GM12878 (cell line): ENCODE measurements around the gene TRIM56. TPM values are rescaled to one million over a fixed set of nuclear protein-coding genes. Genes with fewer than 3 reads are reported as not detected.

ENCODE experiments used
- ATAC-seq: fragments of 200-7000 bp; cut with Tn5 transposase; 3 replicates; pipeline ENCODE4 v1.9.1; 2020; ENCODE audit warnings: mild to moderate bottlenecking, moderate library complexity
- BruUV-seq: library from RNA; stranded (reverse); fragments of 400-500 nt; replicated peaks from 2 replicates; lab custom pipeline; 2021; lab: Mats Ljungman, UMichigan
- CTCF ChIA-PET: fragments of 300-600 bp; sonication (Branson Sonifier 250); formaldehyde crosslinking; extraction: SDS; loops from one replicate; lab custom pipeline; 2021; ENCODE audit warnings: inconsistent platforms; lab: Yijun Ruan, JAX
- POLR2A ChIA-PET: fragments of 350-600 bp; formaldehyde crosslinking; extraction: SDS; loops from one replicate; lab custom pipeline; 2021; ENCODE audit warnings: inconsistent platforms; lab: Charles Lee
- RAD21 ChIA-PET: fragments of 300-600 bp; sonication (Branson Sonifier 250); formaldehyde crosslinking; loops from one replicate; lab custom pipeline; 2023; ENCODE audit warnings: antibody characterized with exemption; ENCODE audit not compliant: unreplicated experiment; lab: Charles Lee
- SMC1A ChIA-PET: fragments of 300-600 bp; sonication (Branson Sonifier 250); formaldehyde crosslinking; loops from one replicate; lab custom pipeline; 2023; ENCODE audit not compliant: unreplicated experiment, uncharacterized antibody; lab: Charles Lee
- DNase-seq: peaks from one replicate; pipeline ENCODE4 v3.0.0-alpha.2; 2011; ENCODE audit warnings: low read depth, low spot score
- FAIRE-seq: peaks from 3 replicates; lab custom pipeline; 2011; peaks lifted over from hg19 to GRCh38; lab: Jason Lieb, UNC
- H2AFZ ChIP-seq: 2 replicates; pipeline ENCODE4 v1.6.0; 2011; ENCODE audit warnings: low read depth, low read length, control low read depth; ENCODE audit not compliant: control insufficient read depth
- H3K27ac ChIP-seq: 2 replicates; pipeline ENCODE4 v1.5.1; 2011; ENCODE audit warnings: control low read depth; ENCODE audit not compliant: control insufficient read depth, insufficient read depth
- H3K27me3 ChIP-seq, 2 experiments: replicated peaks in 1 of 2; 2 replicates each; pipeline versions ENCODE4 v1.6.0 to v1.6.1; 2011; ENCODE audit warnings: low read length in 1 of 2; ENCODE audit not compliant: control insufficient read depth in 2 of 2, insufficient read depth in 2 of 2
- H3K36me3 ChIP-seq, 2 experiments: 2 replicates each; pipeline ENCODE4 v1.5.1; 2011; ENCODE audit warnings: low read length in 1 of 2; ENCODE audit not compliant: control insufficient read depth in 2 of 2, insufficient read depth in 2 of 2
- H3K4me1 ChIP-seq: 2 replicates; pipeline ENCODE4 v1.6.1; 2011; ENCODE audit warnings: mild to moderate bottlenecking, low read length, moderate library complexity, mixed read lengths; ENCODE audit not compliant: control insufficient read depth, insufficient read depth
- H3K4me2 ChIP-seq: 2 replicates; pipeline ENCODE4 v1.6.0; 2011; ENCODE audit warnings: control low read depth; ENCODE audit not compliant: control insufficient read depth, insufficient read depth
- H3K4me3 ChIP-seq: fragments of 200-600 bp; sonication (generic); 2 replicates; pipeline ENCODE4 v1.5.1; 2016
- H3K79me2 ChIP-seq: 2 replicates; pipeline ENCODE4 v1.6.0; 2011; ENCODE audit warnings: low read length; ENCODE audit not compliant: control insufficient read depth, insufficient read depth
- H3K9ac ChIP-seq: 2 replicates; pipeline ENCODE4 v1.8.0; 2011; ENCODE audit warnings: low read length, control low read depth, mixed read lengths; ENCODE audit not compliant: control insufficient read depth, insufficient read depth
- H3K9me3 ChIP-seq: replicated peaks from 3 replicates; pipeline ENCODE4 v1.5.1; 2011; ENCODE audit warnings: mild to moderate bottlenecking, low read length; ENCODE audit not compliant: control insufficient read depth, insufficient read depth
- H4K20me1 ChIP-seq: 2 replicates; pipeline ENCODE4 v1.6.0; 2011; ENCODE audit not compliant: control insufficient read depth, insufficient read depth
- GABPA ChIP-seq: IDR thresholded peaks from 2 replicates; pipeline ENCODE4 v1.6.1; 2014; ENCODE audit warnings: antibody characterized with exemption, low read depth, mild to moderate bottlenecking, inconsistent platforms
- JUND ChIP-seq: IDR thresholded peaks from 2 replicates; pipeline ENCODE4 v1.6.1; 2012; ENCODE audit warnings: low read depth, mild to moderate bottlenecking, low read length, improper control_type of control experiment, moderate library complexity
- KAT2A ChIP-seq: conservative IDR thresholded peaks from 2 replicates; pipeline ENCODE4 v1.6.1; 2011; ENCODE audit warnings: low read depth, low read length; ENCODE audit not compliant: control insufficient read depth
- LARP7 ChIP-seq: fragments of 450-650 bp; IDR thresholded peaks from 2 replicates; pipeline ENCODE4 v1.6.1; 2017; ENCODE audit warnings: mild to moderate bottlenecking
- MYC ChIP-seq: IDR thresholded peaks from 2 replicates; pipeline ENCODE4 v1.6.1; 2011; ENCODE audit warnings: mild to moderate bottlenecking, low read length, moderate library complexity, inconsistent platforms; ENCODE audit not compliant: insufficient read depth, insufficient replicate concordance, insufficient read length, severe bottlenecking
- NBN ChIP-seq: fragments of 450-650 bp; IDR thresholded peaks from 2 replicates; pipeline ENCODE4 v1.6.1; 2016
- REST ChIP-seq: IDR thresholded peaks from 2 replicates; pipeline ENCODE4 v1.6.1; 2012; ENCODE audit warnings: mild to moderate bottlenecking, low read depth, low read length
- SMAD1 ChIP-seq: fragments of 450-650 bp; IDR thresholded peaks from 2 replicates; pipeline ENCODE4 v1.6.1; 2018; ENCODE audit warnings: mild to moderate bottlenecking, low read depth; ENCODE audit not compliant: partially characterized antibody
- SREBF2 ChIP-seq: IDR thresholded peaks from 2 replicates; pipeline ENCODE4 v1.6.1; 2012; ENCODE audit warnings: mild to moderate bottlenecking, low read length
- YY1 ChIP-seq: IDR thresholded peaks from 2 replicates; pipeline ENCODE4 v1.6.1; 2011; ENCODE audit warnings: low read depth, mild to moderate bottlenecking, low read length
- ZNF207 ChIP-seq: fragments of 450-650 bp; IDR thresholded peaks from 2 replicates; pipeline ENCODE4 v1.6.1; 2014; ENCODE audit warnings: antibody characterized with exemption, mild to moderate bottlenecking, borderline replicate concordance
- ZNF217 ChIP-seq: fragments of 450-650 bp; IDR thresholded peaks from 2 replicates; pipeline ENCODE4 v1.6.1; 2017; ENCODE audit warnings: antibody characterized with exemption, mild to moderate bottlenecking
- WGBS: methylation state at CpG from one replicate; pipeline ENCODE4 v1.1.6; 2016; ENCODE audit warnings: low lambda C conversion rate; ENCODE audit not compliant: insufficient replicate concordance, insufficient coverage; ENCODE audit errors: missing lambda C conversion rate; 5-methylcytosine and 5-hydroxymethylcytosine counted together
- in situ Hi-C: fragments of 300-500 bp; cut with MboI; formaldehyde crosslinking; loops from 9 replicates; pipeline ENCODE4 v1.14.3; 2018; ENCODE audit warnings: mixed read lengths
- intact Hi-C: fragments of 100-400 bp; cut with micrococcal nuclease; formaldehyde crosslinking; loops from one replicate; pipeline ENCODE4 v1.14.2; 2022; ENCODE audit not compliant: unreplicated experiment
- polyA plus RNA-seq, 11 experiments: library from polyadenylated mRNA; depleted of rRNA in 4 of 11; unstranded in 6 of 11; stranded (reverse) in 5 of 11; fragments of >200 nt; fragmentation: Nextera tagmentation in 4 of 11; fragmentation: Illumina TruSeq in 1 of 11; extraction: Ambion mirVana in 4 of 11; extraction: Trizol in 1 of 11; gene quantifications; 1 replicate in 1 of 11; 2 replicates in 10 of 11; pipeline versions ENCODE4 v1.2.1 to v1.2.3, GENCODE V29; 2011 to 2016; ENCODE audit warnings: inconsistent platforms in 2 of 11, missing spikeins in 2 of 11, low read depth in 1 of 11
- total RNA-seq, 4 experiments: library from RNA; depleted of rRNA in 3 of 4; stranded (reverse); fragments of >200 nt in 3 of 4; fragmentation: Illumina TruSeq in 1 of 4; extraction: Trizol in 1 of 4; gene quantifications; 2 replicates each; pipeline versions ENCODE4 v1.2.1 to v1.2.3, GENCODE V29; 2013 to 2021
- TF ChIP-seq, protein P1 (sequence below): fragments of 450-650 bp; IDR thresholded peaks from 2 replicates; pipeline ENCODE4 v1.6.1; 2017; ENCODE audit warnings: low read depth, mild to moderate bottlenecking, moderate library complexity
- TF ChIP-seq, protein P2 (sequence below): IDR thresholded peaks from 2 replicates; pipeline ENCODE4 v1.6.1; 2012; ENCODE audit warnings: low read depth, low read length, improper control_type of control experiment
- TF ChIP-seq, protein P3 (sequence below): IDR thresholded peaks from 2 replicates; pipeline ENCODE4 v1.6.1; 2011; ENCODE audit warnings: low read depth, low read length, improper control_type of control experiment, borderline replicate concordance

TRIM56 gene
- total and polyA plus RNA-seq, 10 of the 15 experiments (the other 5 are each of a cell fraction or from before 2014, with no cell fraction given), result 3.2 to 37.5 (median 11.8) TPM

GRCh38 chr7:101128040-101128834 is 43.0 kb downstream of the TRIM56 start:
- Histone ChIP-seq H3K9ac (no peak overlapping the region), H3K4me3 (no peak overlapping the region), H3K27me3 (no peaks in the 10 kb centered on the region; a peak in 2 of 4 replicates), H3K36me3 (no peaks in the 10 kb centered on the region), H3K4me1 (peaks cover 22% of the 10 kb centered on the region), H3K79me2 (no peaks in the 10 kb centered on the region), H3K27ac (no peak overlapping the region), H4K20me1 (no peaks in the 10 kb centered on the region), H3K4me2 (no peak overlapping the region), H3K9me3 (no peaks in the 10 kb centered on the region), H2AFZ (no peak overlapping the region)
- no TSS peak for BruUV-seq
- intact Hi-C loops (no loop called here), in situ Hi-C loops (no loop called here)
- DNase-seq (no peak), FAIRE-seq (no peak), ATAC-seq (no peak)
- ChIA-PET RAD21 (interaction anchor here (0.8 kb wide), 1 partner anchor 11 kb away, joined by 3 read pairs; no protein-coding TSS in a partner anchor), SMC1A (interaction anchor here (0.9 to 1.0 kb wide), 2 partner anchors 9 to 10 kb away, joined by 3 read pairs; no protein-coding TSS in a partner anchor), POLR2A (interaction anchor here (0.9 to 1.4 kb wide), 2 partner anchors 8 to 238 kb away, joined by 3 to 4 read pairs; partner anchors contain the start of gene UFSP1), CTCF (interaction anchor here (0.7 to 4.0 kb wide), 8 partner anchors 8 to 89 kb away, joined by 3 to 31 read pairs (median 5); partner anchors contain the start of genes PLOD3 and TRIM56)
- TF ChIP-seq SMAD1 (no peak), YY1 (no peak), ZNF217 (no peak), REST (no peak), JUND (no peak), LARP7 (no peak), SREBF2 (no peak), MYC (no peak), GABPA (no peak), KAT2A (no peak), ZNF207 (no peak), NBN (no peak)
- TF ChIP-seq, protein P1, sequence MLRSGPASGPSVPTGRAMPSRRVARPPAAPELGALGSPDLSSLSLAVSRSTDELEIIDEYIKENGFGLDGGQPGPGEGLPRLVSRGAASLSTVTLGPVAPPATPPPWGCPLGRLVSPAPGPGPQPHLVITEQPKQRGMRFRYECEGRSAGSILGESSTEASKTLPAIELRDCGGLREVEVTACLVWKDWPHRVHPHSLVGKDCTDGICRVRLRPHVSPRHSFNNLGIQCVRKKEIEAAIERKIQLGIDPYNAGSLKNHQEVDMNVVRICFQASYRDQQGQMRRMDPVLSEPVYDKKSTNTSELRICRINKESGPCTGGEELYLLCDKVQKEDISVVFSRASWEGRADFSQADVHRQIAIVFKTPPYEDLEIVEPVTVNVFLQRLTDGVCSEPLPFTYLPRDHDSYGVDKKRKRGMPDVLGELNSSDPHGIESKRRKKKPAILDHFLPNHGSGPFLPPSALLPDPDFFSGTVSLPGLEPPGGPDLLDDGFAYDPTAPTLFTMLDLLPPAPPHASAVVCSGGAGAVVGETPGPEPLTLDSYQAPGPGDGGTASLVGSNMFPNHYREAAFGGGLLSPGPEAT, result no peak
- TF ChIP-seq, protein P2, sequence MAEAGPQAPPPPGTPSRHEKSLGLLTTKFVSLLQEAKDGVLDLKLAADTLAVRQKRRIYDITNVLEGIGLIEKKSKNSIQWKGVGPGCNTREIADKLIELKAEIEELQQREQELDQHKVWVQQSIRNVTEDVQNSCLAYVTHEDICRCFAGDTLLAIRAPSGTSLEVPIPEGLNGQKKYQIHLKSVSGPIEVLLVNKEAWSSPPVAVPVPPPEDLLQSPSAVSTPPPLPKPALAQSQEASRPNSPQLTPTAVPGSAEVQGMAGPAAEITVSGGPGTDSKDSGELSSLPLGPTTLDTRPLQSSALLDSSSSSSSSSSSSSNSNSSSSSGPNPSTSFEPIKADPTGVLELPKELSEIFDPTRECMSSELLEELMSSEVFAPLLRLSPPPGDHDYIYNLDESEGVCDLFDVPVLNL, result no peak
- TF ChIP-seq, protein P3, sequence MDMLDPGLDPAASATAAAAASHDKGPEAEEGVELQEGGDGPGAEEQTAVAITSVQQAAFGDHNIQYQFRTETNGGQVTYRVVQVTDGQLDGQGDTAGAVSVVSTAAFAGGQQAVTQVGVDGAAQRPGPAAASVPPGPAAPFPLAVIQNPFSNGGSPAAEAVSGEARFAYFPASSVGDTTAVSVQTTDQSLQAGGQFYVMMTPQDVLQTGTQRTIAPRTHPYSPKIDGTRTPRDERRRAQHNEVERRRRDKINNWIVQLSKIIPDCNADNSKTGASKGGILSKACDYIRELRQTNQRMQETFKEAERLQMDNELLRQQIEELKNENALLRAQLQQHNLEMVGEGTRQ, result no peak
- WGBS, result 55% methylated on average over 13 of the region's 14 CpGs
